ENCODE results near the gene DNAH11. TPM values are rescaled to one million over a fixed set of nuclear protein-coding genes. Genes with fewer than 3 reads are reported as not detected.

DNAH11 gene
- total and polyA plus RNA-seq, 2 of the 8 experiments (the other 6 are each of a cell fraction or from before 2014, with no cell fraction given): 1.8 to 4.9 TPM

DNA sequence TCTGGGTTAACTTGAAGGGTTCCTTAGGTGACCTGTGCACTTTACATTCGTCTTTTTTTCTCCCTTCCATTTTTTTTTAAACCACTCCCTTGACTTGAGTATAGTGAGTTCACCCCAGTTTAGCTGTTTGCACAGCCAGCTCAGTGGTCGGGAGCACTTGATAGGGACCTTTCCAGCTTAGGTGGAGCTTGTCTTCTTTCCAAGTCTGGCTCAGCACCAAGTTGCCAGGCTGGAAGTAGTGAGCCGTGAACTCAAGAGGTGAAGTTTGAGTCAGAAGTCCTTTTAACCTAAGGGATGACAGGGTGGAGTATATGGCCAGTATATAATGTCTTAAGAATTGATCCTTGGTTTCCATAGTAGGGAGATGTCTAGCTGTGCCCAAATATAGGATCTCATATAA is 7.2 kb downstream of the DNAH11 start:
- H3K9me3 ChIP-seq (ENCODE audit: insufficient read depth in 2 of 2, low read depth in 1 of 2, low read length in 1 of 2): no peaks in the 10 kb centered on the region
- no peak for TF ChIP-seq BRCA1 (IDR thresholded peaks at IDR 0.05; ENCODE audit: low read depth, low read length)
- TF ChIP-seq, protein P1, sequence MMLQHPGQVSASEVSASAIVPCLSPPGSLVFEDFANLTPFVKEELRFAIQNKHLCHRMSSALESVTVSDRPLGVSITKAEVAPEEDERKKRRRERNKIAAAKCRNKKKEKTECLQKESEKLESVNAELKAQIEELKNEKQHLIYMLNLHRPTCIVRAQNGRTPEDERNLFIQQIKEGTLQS (IDR thresholded peaks at IDR 0.05; ENCODE audit: insufficient read depth, low read depth, low read length): no peak
- TF ChIP-seq POU5F1 (IDR thresholded peaks at IDR 0.05; ENCODE audit: low read depth, low read length): no peak
- TF ChIP-seq SRF (IDR thresholded peaks at IDR 0.05; ENCODE audit: low read depth, low read length): no peak
- no peak for TF ChIP-seq BCL11A (IDR thresholded peaks at IDR 0.05; ENCODE audit: low read depth in 2 of 2, low read length in 2 of 2)
- no peak for TF ChIP-seq BACH1 (IDR thresholded peaks at IDR 0.05; ENCODE audit: low read length)
- TF ChIP-seq MAFK (IDR thresholded peaks at IDR 0.05; ENCODE audit: low read depth, low read length): no peak
- no peak for TF ChIP-seq CHD1 (IDR thresholded peaks at IDR 0.05; ENCODE audit: low read depth, low read length)
- no peak for TF ChIP-seq CBX8 (IDR thresholded peaks at IDR 0.05; ENCODE audit: borderline replicate concordance, low read depth, low read length)
- TF ChIP-seq RBBP5 (IDR thresholded peaks at IDR 0.05; ENCODE audit: borderline replicate concordance, low read depth, low read length): no peak
- TF ChIP-seq CBX5 (IDR thresholded peaks at IDR 0.05; ENCODE audit: low read depth, low read length): no peak
- no peak overlapping the region for H2BK12ac ChIP-seq (ENCODE audit: low read depth, low read length)
- POLR2A ChIA-PET (ENCODE audit: partially characterized antibody): interaction anchor here (1.4 kb wide), 1 partner anchor 9 kb away, joined by 3 read pairs; no protein-coding TSS in a partner anchor
- H3K14ac ChIP-seq (ENCODE audit: insufficient read length): no peak overlapping the region
- no peak overlapping the region for H2BK15ac ChIP-seq (ENCODE audit: low read length)
- no peak overlapping the region for H2BK5ac ChIP-seq (ENCODE audit: low read depth, low read length)
- no peak overlapping the region for H3K27ac ChIP-seq (ENCODE audit: low read depth, low read length)
- H2AFZ ChIP-seq (ENCODE audit: low read length): no peak overlapping the region
- 76% methylated on average over 3 of the region's 3 CpGs; no CpG with 5 or more reads in 1 of the 2 experiments for WGBS, 2 experiments (ENCODE audit: extremely low coverage in 1 of 2, insufficient coverage in 1 of 2, insufficient read length in 1 of 2, insufficient replicate concordance in 2 of 2, low coverage in 1 of 2, low lambda C conversion rate in 2 of 2, missing lambda C conversion rate in 1 of 2)
- no peak overlapping the region for H3K9ac ChIP-seq (replicated peaks in 1 of 4; ENCODE audit: extremely low read depth in 1 of 4, low read depth in 3 of 4, low read length in 3 of 4)
- no peaks in the 10 kb centered on the region for H3K27me3 ChIP-seq (replicated peaks in 1 of 4; ENCODE audit: control insufficient read depth in 3 of 4, extremely low read depth in 1 of 4, insufficient read depth in 3 of 4, low read length in 3 of 4)
- H4K5ac ChIP-seq (ENCODE audit: insufficient read length, low read depth, low read length): no peak overlapping the region
- H3K4ac ChIP-seq (replicated peaks; ENCODE audit: insufficient read length, low read depth, low read length): no peak overlapping the region
- FAIRE-seq (no peak), DNase-seq (ENCODE audit: low read depth in 1 of 2, low spot score in 2 of 2) (no peak)
- H3K23me2 ChIP-seq (ENCODE audit: low read depth, low read length): no peaks in the 10 kb centered on the region
- no peak overlapping the region for H2BK20ac ChIP-seq (ENCODE audit: low read length)
- H2BK120ac ChIP-seq (replicated peaks; ENCODE audit: low read depth, low read length): no peak overlapping the region
- CTCF ChIA-PET (ENCODE audit: partially characterized antibody): interaction anchor here (0.7 to 1.5 kb wide), 3 partner anchors 14 to 296 kb away, joined by 3 read pairs; no protein-coding TSS in a partner anchor
- peaks cover 0 to 12% (median 3%) of the 10 kb centered on the region in 4 experiments; a peak in 3 of 7 replicates for H3K4me1 ChIP-seq (replicated peaks in 1 of 4; ENCODE audit: control insufficient read depth in 3 of 4, insufficient read depth in 4 of 4, low read length in 3 of 4)
- H3K36me3 ChIP-seq (ENCODE audit: control insufficient read depth in 2 of 4, insufficient read depth in 4 of 4, low read length in 3 of 4): peaks cover 0 to 5% (median 0%) of the 10 kb centered on the region in 4 experiments; a peak in 2 of 8 replicates
- no peak overlapping the region for H3K56ac ChIP-seq (replicated peaks; ENCODE audit: insufficient read length, low read depth, low read length)
- H4K8ac ChIP-seq (ENCODE audit: extremely low read depth, insufficient read depth, low read length): no peak overlapping the region
- H3K4me3 ChIP-seq (ENCODE audit: extremely low read depth in 1 of 4, insufficient read depth in 2 of 4, low read depth in 3 of 4, low read length in 4 of 4): no peak overlapping the region
- no peak overlapping the region for H4K91ac ChIP-seq (replicated peaks; ENCODE audit: insufficient read length, low read length)
- H3K18ac ChIP-seq (ENCODE audit: extremely low read depth, low read length): no peak overlapping the region
- H3K4me2 ChIP-seq (ENCODE audit: insufficient read depth in 1 of 2, low read depth in 2 of 2, low read length in 2 of 2): no peak overlapping the region
- H3K23ac ChIP-seq (ENCODE audit: insufficient read length): no peak overlapping the region
- no peaks in the 10 kb centered on the region for H4K20me1 ChIP-seq (replicated peaks in 1 of 2; ENCODE audit: control insufficient read depth in 1 of 2, insufficient read depth in 2 of 2, low read length in 2 of 2)
- H3K79me1 ChIP-seq (ENCODE audit: low read depth, low read length): no peaks in the 10 kb centered on the region
- H2AK5ac ChIP-seq (ENCODE audit: low read depth, low read length): no peak overlapping the region
- H3K79me2 ChIP-seq (ENCODE audit: control insufficient read depth in 1 of 2, insufficient read depth in 2 of 2, low read length in 2 of 2): no peaks in the 10 kb centered on the region
